ENCODE results near the gene AFF3.

Gene AFF3

GRCh38 chr2:99711144-99711543 is 431.2 kb downstream of the AFF3 start:
- no peak overlapping the region for H3K4me3 ChIP-seq (ENCODE audit: low read depth, low read length)
- no peak for TF ChIP-seq CTCF (IDR thresholded peaks at IDR 0.05; ENCODE audit: borderline replicate concordance, insufficient read depth, low read depth, low read length)

- no peak overlapping the region for H3K4me3 ChIP-seq (ENCODE audit: low read depth, low read length)
These were observed 431.7 kb downstream of the AFF3 start for GRCh38 chr2:99710721-99711120.

GRCh38 chr2:99709229-99709628 is 433.2 kb downstream of the AFF3 start:
- H3K4me3 ChIP-seq (ENCODE audit: low read depth, low read length): no peak overlapping the region
- TF ChIP-seq CTCF (IDR thresholded peaks at IDR 0.05; ENCODE audit: borderline replicate concordance, insufficient read depth, low read depth, low read length): no peak

More at GRCh38 chr2:99710721-99711120, 431.7 kb downstream of the AFF3 start:
- TF ChIP-seq CTCF (IDR thresholded peaks at IDR 0.05; ENCODE audit: borderline replicate concordance, insufficient read depth, low read depth, low read length): no peak

GRCh38 chr2:99708231-99708630 is 434.2 kb downstream of the AFF3 start:
- TF ChIP-seq CTCF (IDR thresholded peaks at IDR 0.05; ENCODE audit: borderline replicate concordance, insufficient read depth, low read depth, low read length): no peak
- H3K4me3 ChIP-seq (ENCODE audit: low read depth, low read length): no peak overlapping the region

GRCh38 chr2:99707592-99707991 is 434.8 kb downstream of the AFF3 start:
- no peak overlapping the region for H3K4me3 ChIP-seq (ENCODE audit: low read depth, low read length)
- no peak for TF ChIP-seq CTCF (IDR thresholded peaks at IDR 0.05; ENCODE audit: borderline replicate concordance, insufficient read depth, low read depth, low read length)

GRCh38 chr2:99706735-99707134 is 435.7 kb downstream of the AFF3 start:
- TF ChIP-seq CTCF (IDR thresholded peaks at IDR 0.05; ENCODE audit: borderline replicate concordance, insufficient read depth, low read depth, low read length): no peak
- no peak overlapping the region for H3K4me3 ChIP-seq (ENCODE audit: low read depth, low read length)

- no peak overlapping the region for H3K4me3 ChIP-seq (ENCODE audit: low read depth, low read length)
- no peak for TF ChIP-seq CTCF (IDR thresholded peaks at IDR 0.05; ENCODE audit: borderline replicate concordance, insufficient read depth, low read depth, low read length)
These were observed 440.9 kb downstream of the AFF3 start for GRCh38 chr2:99701503-99701902.

All from GM12875 (cell line).